OCI-LY7 (cell line): ENCODE data around the gene CAPN7.

Experiments used
- CTCF ChIP-seq: fragments of 200-600 bp; sonication (generic); conservative IDR thresholded peaks from 2 replicates; pipeline ENCODE4 v1.5.1; 2014; ENCODE audit warnings: mild to moderate bottlenecking, antibody characterized with exemption, low read length, moderate library complexity, mixed read lengths
- EZH2phosphoT487 ChIP-seq: fragments of 200-600 bp; sonication (generic); IDR thresholded peaks from 2 replicates; pipeline ENCODE4 v1.6.1; 2018; ENCODE audit warnings: low read depth, borderline replicate concordance, mild to moderate bottlenecking, mixed run types, antibody characterized with exemption, low read length, moderate library complexity, mixed read lengths

- no peak for TF ChIP-seq CTCF
- no peak for TF ChIP-seq EZH2phosphoT487
Observed at GRCh38 chr3:15243822-15244482, 37.9 kb downstream of the CAPN7 start.
